Smooth muscle cell of the brain vasculature (primary cell): ENCODE results near the gene HDAC4.

Experiments
- DNase-seq: peaks from one replicate; pipeline ENCODE4 v3.0.0-alpha.2; 2012; ENCODE audit warnings: low read depth, low spot score

HDAC4 gene

GRCh38 chr2:239268082-239268481, 132.7 kb downstream of the HDAC4 start:
- DNase-seq: no peak

DNA sequence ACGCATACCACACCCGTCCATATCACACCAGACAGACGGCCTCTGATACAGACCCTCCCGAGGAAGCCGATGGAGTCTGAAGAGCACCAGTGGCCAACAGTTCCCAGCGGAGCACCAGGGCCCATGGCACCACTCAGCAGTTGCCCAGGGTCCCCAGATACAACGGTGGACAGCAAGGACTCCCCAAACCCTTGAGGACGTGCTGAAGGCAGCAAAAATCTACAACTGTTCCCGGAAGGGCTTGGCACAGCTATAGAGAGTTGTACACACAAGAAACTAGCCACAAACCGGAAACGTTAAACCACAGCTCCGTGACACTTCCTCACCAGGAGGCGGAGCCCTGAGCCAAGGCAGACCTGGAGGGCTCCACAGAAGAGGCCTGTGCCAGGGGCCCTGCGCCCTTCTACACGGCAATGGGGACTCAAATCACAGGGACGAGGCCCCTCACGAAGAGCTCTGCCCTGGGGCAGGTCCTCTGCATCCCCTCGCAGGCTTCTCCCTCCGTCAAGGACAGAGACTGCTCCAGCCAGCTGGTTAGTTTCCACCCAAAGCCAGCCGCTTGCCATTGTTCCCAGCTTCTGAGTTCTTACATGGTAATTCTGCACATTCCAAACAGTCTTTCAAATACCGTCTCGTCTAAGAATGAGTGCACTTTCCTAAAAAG, 133.4 kb downstream of the HDAC4 start:
- DNase-seq: no peak

GRCh38 chr2:239266779-239267287, 134.0 kb downstream of the HDAC4 start:
- DNase-seq: no peak

DNA sequence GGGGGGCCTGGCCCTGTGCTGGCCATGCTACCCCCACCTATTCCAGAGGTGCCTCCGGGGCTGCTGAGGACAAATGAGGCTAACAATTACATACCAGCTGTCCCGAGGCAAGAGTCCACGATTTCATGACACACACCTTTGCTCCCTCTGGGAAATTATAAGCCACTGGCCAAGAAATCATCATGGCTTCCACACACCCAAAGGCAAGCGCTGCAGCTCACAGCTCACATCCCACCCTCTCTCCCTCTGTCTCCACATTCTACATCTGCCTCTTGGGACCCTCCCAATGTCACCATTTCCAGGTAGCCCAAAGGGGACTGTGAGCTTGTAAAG, 134.4 kb downstream of the HDAC4 start:
- DNase-seq: no peak

DNA sequence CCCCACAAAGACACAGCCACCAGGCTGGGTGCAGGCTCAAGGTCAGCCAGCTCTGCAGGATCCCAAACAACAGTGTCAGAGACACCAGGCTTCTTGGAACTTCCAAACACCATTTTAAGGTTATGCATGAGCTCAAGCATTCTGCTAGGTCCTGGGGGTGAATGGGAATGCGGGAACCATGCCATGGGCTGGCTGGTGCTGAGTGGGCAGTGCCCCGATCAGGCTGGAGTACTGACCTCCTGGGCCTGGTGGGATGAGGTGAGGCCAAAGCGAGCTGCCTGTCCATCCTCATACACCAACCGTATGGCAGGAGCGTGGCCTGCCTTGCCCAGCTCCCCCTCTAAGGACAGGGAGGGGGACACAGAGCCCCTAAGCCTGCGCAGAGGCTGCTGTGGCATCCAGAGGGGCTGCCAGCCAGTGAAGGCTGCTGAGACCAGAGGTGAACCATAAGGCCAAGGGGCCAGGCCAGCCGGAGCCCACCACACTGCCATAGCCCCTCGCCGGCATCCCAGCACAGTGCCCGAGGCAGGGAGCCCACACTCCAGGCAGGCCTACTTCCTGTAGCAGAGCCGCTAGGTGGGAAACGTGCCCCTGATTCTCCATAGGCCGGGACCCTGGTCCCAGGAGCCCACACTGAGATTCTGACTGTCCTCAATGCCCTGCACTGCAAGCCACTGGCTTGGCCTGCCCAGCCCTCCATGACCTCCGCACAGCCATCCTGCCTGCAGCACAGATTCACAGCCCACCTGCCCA, 135.0 kb downstream of the HDAC4 start:
- no peak for DNase-seq

- no peak for DNase-seq
These were observed 135.8 kb downstream of the HDAC4 start for GRCh38 chr2:239264838-239265651.

- no peak for DNase-seq
These were observed 136.4 kb downstream of the HDAC4 start for GRCh38 chr2:239264492-239264837.

DNA sequence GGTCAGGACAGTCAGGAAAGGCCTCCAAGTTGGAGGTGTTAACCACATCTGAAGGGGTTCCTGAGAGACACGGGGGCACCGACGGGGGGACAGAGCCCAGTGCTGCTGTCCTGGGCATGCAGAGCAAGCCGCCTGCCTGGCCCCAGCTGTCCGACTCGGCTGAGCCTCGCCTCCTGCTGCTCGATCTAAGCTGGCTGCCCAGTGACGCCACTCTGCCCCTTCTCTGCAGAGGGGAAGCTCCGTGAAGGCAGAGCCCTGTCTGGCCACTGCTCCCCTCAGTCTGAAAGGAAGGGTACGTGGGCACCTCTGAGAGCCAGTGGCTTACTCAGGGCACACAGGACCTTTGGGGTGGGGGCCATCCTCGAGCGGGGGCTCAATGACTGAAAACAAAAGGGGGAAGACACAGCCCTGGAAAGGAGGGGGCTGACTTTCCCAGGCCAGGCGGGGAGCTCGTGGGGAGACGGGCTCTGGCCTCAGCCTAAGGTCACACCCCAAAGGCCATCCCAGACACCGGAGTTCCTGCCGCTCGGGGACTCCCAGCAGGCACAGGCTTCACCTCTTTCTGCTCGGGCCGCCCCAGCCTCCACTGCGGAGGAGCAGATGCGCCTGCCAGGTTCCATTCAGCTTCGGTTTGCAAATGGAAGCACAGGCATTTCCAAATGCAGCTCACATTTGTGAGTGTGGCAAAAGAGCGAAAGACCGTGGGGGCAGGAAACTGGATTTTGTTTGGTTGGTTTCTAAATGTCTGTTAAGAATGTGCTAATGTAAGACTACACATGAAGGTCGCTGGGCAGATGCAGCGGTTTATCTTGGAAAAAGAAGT, 136.9 kb downstream of the HDAC4 start:
- no peak for DNase-seq

- DNase-seq: no peak
These were observed 137.6 kb downstream of the HDAC4 start for GRCh38 chr2:239263231-239263630.

DNA sequence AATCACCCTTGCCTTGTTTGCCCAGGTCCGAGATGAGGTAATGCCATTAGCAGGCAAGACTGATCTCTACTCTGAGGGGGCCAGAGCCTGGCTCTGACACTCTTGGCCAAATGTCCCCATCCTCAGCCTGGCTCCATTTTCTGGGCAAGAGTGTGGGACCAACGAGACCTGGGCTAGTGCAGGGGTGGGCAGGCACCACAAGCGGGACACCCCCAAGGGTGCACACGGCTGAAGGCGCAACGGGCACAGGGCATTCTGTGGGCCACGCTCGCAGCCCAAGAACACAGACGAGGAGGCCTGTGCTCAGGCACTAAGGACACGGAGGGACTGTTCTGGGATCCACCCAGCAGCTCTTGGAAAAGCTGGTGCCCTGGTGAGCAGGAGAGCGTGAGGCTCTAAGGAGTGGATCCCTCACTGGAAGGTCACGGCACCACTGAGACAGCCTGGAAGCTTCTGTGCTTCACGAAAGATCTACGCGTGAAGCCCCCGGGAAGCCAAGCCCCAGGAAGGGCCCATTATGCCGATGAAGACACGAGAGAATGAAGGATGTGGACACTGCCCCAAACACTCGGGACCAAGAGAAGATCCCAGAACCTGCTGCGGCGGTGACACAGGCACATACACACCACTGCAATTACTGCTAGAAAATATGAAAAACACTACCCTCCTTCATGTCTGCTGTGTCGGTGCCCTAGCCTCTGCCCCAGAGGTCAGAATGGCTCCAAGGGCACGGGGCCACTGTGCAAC, 138.2 kb downstream of the HDAC4 start:
- DNase-seq: no peak

- no peak for DNase-seq
These were observed 138.9 kb downstream of the HDAC4 start for GRCh38 chr2:239261796-239262483.

DNA sequence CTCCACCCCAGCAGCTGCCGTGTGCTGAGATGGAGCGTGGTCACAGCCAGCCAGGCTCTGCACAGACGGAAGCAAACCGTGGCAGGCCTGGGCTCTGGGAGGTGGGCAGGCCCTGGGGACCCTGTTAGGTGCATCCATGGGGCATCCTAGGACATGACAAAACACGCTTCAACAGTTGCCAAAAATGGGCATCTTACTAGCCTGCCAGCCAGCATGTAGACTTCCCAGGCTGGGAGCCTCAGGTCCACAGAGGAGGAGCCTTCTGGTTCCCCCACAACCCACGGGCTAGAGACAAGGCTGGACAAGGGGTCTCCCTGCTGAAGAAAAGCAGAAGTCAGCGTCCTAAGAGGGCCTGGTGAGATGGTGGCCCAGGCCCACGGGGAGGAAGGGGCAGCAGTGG, 139.5 kb downstream of the HDAC4 start:
- DNase-seq: no peak

GRCh38 chr2:239260546-239261327, 140.1 kb downstream of the HDAC4 start:
- DNase-seq: no peak

GRCh38 chr2:239259603-239260298, 141.1 kb downstream of the HDAC4 start:
- no peak for DNase-seq

DNA sequence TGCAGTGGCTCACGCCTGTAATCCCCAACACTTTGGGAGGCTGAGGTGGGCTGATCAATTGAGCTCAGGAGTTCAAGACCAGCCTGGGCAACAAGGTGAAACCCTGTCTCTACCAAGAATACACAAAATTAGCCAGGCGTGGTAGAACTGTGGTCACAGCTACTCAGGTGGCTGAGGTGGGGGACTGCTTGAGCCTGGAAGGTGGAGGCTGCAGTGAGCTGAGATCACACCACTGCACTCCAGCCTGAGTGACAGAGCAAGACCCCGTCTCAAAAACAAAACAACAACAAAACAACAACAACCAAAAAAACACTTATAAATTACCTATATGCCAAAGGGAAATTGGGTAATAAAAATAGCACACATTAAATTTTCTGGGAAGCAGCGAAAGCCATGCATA, 141.6 kb downstream of the HDAC4 start:
- DNase-seq: no peak

GRCh38 chr2:239258248-239258647, 142.6 kb downstream of the HDAC4 start:
- no peak for DNase-seq

DNA sequence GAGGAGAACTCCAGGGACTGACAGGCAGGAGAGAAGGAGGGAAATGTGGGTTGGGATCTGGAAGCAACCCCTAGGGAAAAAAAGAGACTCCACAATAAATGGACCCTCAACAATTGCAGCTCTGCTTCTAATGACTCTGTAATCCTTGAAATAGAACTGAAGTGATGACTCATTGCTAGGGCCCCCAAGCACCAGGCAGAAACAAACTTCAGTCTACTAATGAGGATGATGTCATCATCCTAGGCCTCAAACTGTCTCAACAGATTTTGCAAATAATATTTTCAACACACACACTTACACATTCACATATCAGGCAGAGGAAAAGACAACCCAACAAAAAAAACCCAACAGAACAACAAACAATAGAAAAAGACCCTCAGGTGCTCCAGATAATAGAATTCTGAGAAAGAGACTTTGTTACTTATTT, 143.3 kb downstream of the HDAC4 start:
- DNase-seq: no peak

GRCh38 chr2:239256350-239256743, 144.5 kb downstream of the HDAC4 start:
- no peak for DNase-seq
